IPS DF 6.9 (cell line): Measurements from ENCODE around the gene GRAMD4.
"Not testable (repeated sequence)": the region's sequence is repeated elsewhere in the genome, so short reads cannot be mapped to it uniquely, and the experiment has no call there.

ENCODE experiments used
- DNase-seq: peaks from one replicate; pipeline ENCODE4 v3.0.0-alpha.2; 2013; ENCODE audit warnings: low read depth, low spot score
- H3K27ac ChIP-seq: one replicate; pipeline ENCODE4 v1.5.1; 2013; ENCODE audit warnings: low read length, control low read depth
- H3K27me3 ChIP-seq: 2 replicates; pipeline ENCODE4 v1.6.1; 2013; ENCODE audit warnings: mild to moderate bottlenecking, low read length; ENCODE audit not compliant: control insufficient read depth, insufficient read depth
- H3K36me3 ChIP-seq: 2 replicates; pipeline ENCODE4 v1.6.1; 2013; ENCODE audit warnings: low read length; ENCODE audit not compliant: control insufficient read depth, insufficient read depth
- H3K4me1 ChIP-seq: 2 replicates; pipeline ENCODE4 v1.6.1; 2013; ENCODE audit warnings: low read length; ENCODE audit not compliant: control insufficient read depth, insufficient read depth
- H3K4me3 ChIP-seq: 2 replicates; pipeline ENCODE4 v1.5.1; 2013; ENCODE audit warnings: mild to moderate bottlenecking, low read length
- H3K9me3 ChIP-seq: 2 replicates; pipeline ENCODE4 v1.6.1; 2013; ENCODE audit warnings: low read length, inconsistent platforms; ENCODE audit not compliant: control insufficient read depth, insufficient read depth
- WGBS: extraction: QIAGEN DNeasy Blood & Tissue Kit; methylation state at CpG from one replicate; pipeline ENCODE4 v1.1.7; 2013; ENCODE audit warnings: mixed read lengths, missing lambda C conversion rate; ENCODE audit not compliant: insufficient read length, insufficient coverage; 5-methylcytosine and 5-hydroxymethylcytosine counted together

Gene GRAMD4

GRCh38 chr22:46629291-46629690 lies 9.1 kb downstream of the GRAMD4 start:
- no peak for DNase-seq
- no CpG with 5 or more reads among the region's 16 CpGs for WGBS
- Histone ChIP-seq H3K36me3 (no peaks in the 10 kb centered on the region; the same call in 1 of the 2 replicates), H3K4me1 (no peaks in the 10 kb centered on the region; the same call in 1 of the 2 replicates), H3K9me3 (no peaks in the 10 kb centered on the region), H3K27me3 (no peaks in the 10 kb centered on the region), H3K27ac (no peak overlapping the region), H3K4me3 (no peak overlapping the region)

GRCh38 chr22:46631113-46631512 lies 10.9 kb downstream of the GRAMD4 start:
- Histone ChIP-seq H3K4me3 (no peak overlapping the region), H3K36me3 (no peaks in the 10 kb centered on the region; the same call in 1 of the 2 replicates), H3K27ac (no peak overlapping the region), H3K4me1 (peaks cover 2% of the 10 kb centered on the region; the same call in 1 of the 2 replicates), H3K9me3 (no peaks in the 10 kb centered on the region), H3K27me3 (no peaks in the 10 kb centered on the region)
- no CpG with 5 or more reads among the region's 13 CpGs for WGBS
- DNase-seq = no peak

- Histone ChIP-seq H3K4me3 (no peak overlapping the region), H3K27me3 (no peaks in the 10 kb centered on the region), H3K27ac (no peak overlapping the region), H3K9me3 (no peaks in the 10 kb centered on the region), H3K36me3 (no peaks in the 10 kb centered on the region; the same call in 1 of the 2 replicates), H3K4me1 (peaks cover 5% of the 10 kb centered on the region; the same call in 1 of the 2 replicates)
- no peak for DNase-seq
- WGBS = no CpG with 5 or more reads among the region's 18 CpGs
Measured at GRCh38 chr22:46632646-46633249, 12.6 kb downstream of the GRAMD4 start.

- Histone ChIP-seq H3K9me3 (no peaks in the 10 kb centered on the region), H3K4me3 (no peak overlapping the region), H3K27me3 (no peaks in the 10 kb centered on the region), H3K4me1 (peaks cover 5% of the 10 kb centered on the region; the same call in 1 of the 2 replicates), H3K27ac (no peak overlapping the region), H3K36me3 (no peaks in the 10 kb centered on the region; the same call in 1 of the 2 replicates)
- no CpG with 5 or more reads among the region's 10 CpGs for WGBS
- DNase-seq = no peak
Measured at GRCh38 chr22:46633334-46633890, 13.2 kb downstream of the GRAMD4 start.

GRCh38 chr22:46634011-46634699 lies 14.0 kb downstream of the GRAMD4 start:
- DNase-seq = no peak
- Histone ChIP-seq H3K4me1 (peaks cover 5% of the 10 kb centered on the region; the same call in 1 of the 2 replicates), H3K27me3 (no peaks in the 10 kb centered on the region), H3K4me3 (no peak overlapping the region), H3K9me3 (no peaks in the 10 kb centered on the region), H3K36me3 (no peaks in the 10 kb centered on the region; the same call in 1 of the 2 replicates), H3K27ac (no peak overlapping the region)
- no CpG with 5 or more reads among the region's 11 CpGs for WGBS

GRCh38 chr22:46634973-46635685 lies 14.9 kb downstream of the GRAMD4 start:
- H3K27me3 ChIP-seq, H3K27ac ChIP-seq, H3K4me1 ChIP-seq, H3K36me3 ChIP-seq, H3K9me3 ChIP-seq, H3K4me3 ChIP-seq, DNase-seq: not testable (repeated sequence)
- WGBS = no CpG with 5 or more reads among the region's 30 CpGs

- no CpG with 5 or more reads among the region's 11 CpGs for WGBS
- no peaks in the 10 kb centered on the region for H3K9me3 ChIP-seq
- H3K36me3 ChIP-seq = no peaks in the 10 kb centered on the region; the same call in 1 of the 2 replicates
- DNase-seq = no peak
- H3K4me1 ChIP-seq = peaks cover 5% of the 10 kb centered on the region; the same call in 1 of the 2 replicates
- no peak overlapping the region for H3K4me3 ChIP-seq
- no peaks in the 10 kb centered on the region for H3K27me3 ChIP-seq
- H3K27ac ChIP-seq = no peak overlapping the region
Measured at GRCh38 chr22:46635756-46636155, 15.6 kb downstream of the GRAMD4 start.

GRCh38 chr22:46636221-46637002 lies 16.2 kb downstream of the GRAMD4 start:
- Histone ChIP-seq H3K36me3 (no peaks in the 10 kb centered on the region; the same call in 1 of the 2 replicates), H3K27me3 (no peaks in the 10 kb centered on the region), H3K9me3 (no peaks in the 10 kb centered on the region), H3K27ac (no peak overlapping the region), H3K4me3 (no peak overlapping the region), H3K4me1 (peaks cover 5% of the 10 kb centered on the region; the same call in 1 of the 2 replicates)
- WGBS = no CpG with 5 or more reads among the region's 29 CpGs
- no peak for DNase-seq

- WGBS = no CpG with 5 or more reads among the region's 21 CpGs
- H3K27me3 ChIP-seq = no peaks in the 10 kb centered on the region
- H3K36me3 ChIP-seq = no peaks in the 10 kb centered on the region; the same call in 1 of the 2 replicates
- peaks cover 5% of the 10 kb centered on the region; the same call in 1 of the 2 replicates for H3K4me1 ChIP-seq
- H3K4me3 ChIP-seq = no peak overlapping the region
- no peaks in the 10 kb centered on the region for H3K9me3 ChIP-seq
- no peak overlapping the region for H3K27ac ChIP-seq
- DNase-seq = no peak
Measured at GRCh38 chr22:46637711-46638600, 17.8 kb downstream of the GRAMD4 start.
